WTC11 (cell line): Measurements from ENCODE around the gene PDK1. TPM values are rescaled to one million over a fixed set of nuclear protein-coding genes. Genes with fewer than 3 reads are reported as not detected.

ENCODE experiments used
- ATAC-seq: fragments of 200-7000 bp; cut with Tn5 transposase; 2 replicates; pipeline ENCODE4 v1.10.0; 2021; ENCODE audit warnings: mild to moderate bottlenecking, moderate library complexity
- CTCF ChIA-PET: fragments of 300-600 bp; sonication (Branson Sonifier 250); formaldehyde crosslinking; loops from one replicate; lab custom pipeline; 2021; ENCODE audit warnings: antibody characterized with exemption; lab: Charles Lee
- POLR2A ChIA-PET: fragments of 350-600 bp; sonication (Branson Sonifier 250); formaldehyde crosslinking; loops from one replicate; lab custom pipeline; 2021; ENCODE audit warnings: antibody characterized with exemption; lab: Charles Lee
- DNase-seq: peaks from one replicate; pipeline ENCODE4 v3.0.0; 2021; ENCODE audit warnings: low spot score
- H3K27ac Mint-ChIP-seq: 2 replicates; pipeline ENCODE4 v1.8.0; 2021; ENCODE audit warnings: mixed read lengths
- H3K27me3 Mint-ChIP-seq: 2 replicates; pipeline ENCODE4 v1.8.0; 2021; ENCODE audit warnings: low read depth, mild to moderate bottlenecking, moderate library complexity, mixed read lengths
- H3K36me3 Mint-ChIP-seq: 2 replicates; pipeline ENCODE4 v1.8.0; 2021; ENCODE audit warnings: mixed read lengths
- H3K4me1 Mint-ChIP-seq: 2 replicates; pipeline ENCODE4 v1.8.0; 2022; ENCODE audit warnings: mixed read lengths
- H3K4me3 Mint-ChIP-seq: 2 replicates; pipeline ENCODE4 v1.8.0; 2021; ENCODE audit warnings: mild to moderate bottlenecking, moderate library complexity, mixed read lengths
- H3K9me3 Mint-ChIP-seq: 2 replicates; pipeline ENCODE4 v1.8.0; 2021; ENCODE audit warnings: mixed read lengths
- AFF4 ChIP-seq: sonication (generic); formaldehyde crosslinking; IDR thresholded peaks from 2 replicates; pipeline ENCODE4 v1.8.1; 2023; ENCODE audit warnings: mild to moderate bottlenecking, missing genetic modification reagents, borderline replicate concordance
- CTCF ChIP-seq: fragments of 200-600 bp; IDR thresholded peaks from 2 replicates; pipeline ENCODE4 v1.8.0; 2022; ENCODE audit warnings: antibody characterized with exemption
- E2F1 ChIP-seq: sonication (generic); formaldehyde crosslinking; IDR thresholded peaks from 2 replicates; pipeline ENCODE4 v1.8.0; 2022; ENCODE audit warnings: mild to moderate bottlenecking, missing genetic modification reagents
- ELF4 ChIP-seq: sonication (generic); formaldehyde crosslinking; IDR thresholded peaks from 2 replicates; pipeline ENCODE4 v1.8.1; 2022; ENCODE audit warnings: low read depth, mild to moderate bottlenecking, moderate library complexity, missing genetic modification reagents
- ETV6 ChIP-seq: sonication (generic); formaldehyde crosslinking; IDR thresholded peaks from 2 replicates; pipeline ENCODE4 v1.8.1; 2022; ENCODE audit warnings: mild to moderate bottlenecking, missing genetic modification reagents
- FOXJ3 ChIP-seq: sonication (generic); formaldehyde crosslinking; IDR thresholded peaks from 2 replicates; pipeline ENCODE4 v1.9.0; 2021; ENCODE audit warnings: missing genetic modification reagents, mild to moderate bottlenecking, borderline replicate concordance
- FOXK1 ChIP-seq: sonication (generic); formaldehyde crosslinking; IDR thresholded peaks from 2 replicates; pipeline ENCODE4 v1.8.0; 2022; ENCODE audit warnings: mild to moderate bottlenecking, moderate library complexity, missing genetic modification reagents
- MLX ChIP-seq: sonication (generic); formaldehyde crosslinking; IDR thresholded peaks from 2 replicates; pipeline ENCODE4 v1.8.1; 2023; ENCODE audit warnings: mild to moderate bottlenecking, missing genetic modification reagents, moderate library complexity
- MXD4 ChIP-seq: fragments of 250-450 bp; sonication (Bioruptor Pico); IDR thresholded peaks from 2 replicates; pipeline ENCODE4 v1.8.0; 2021; ENCODE audit warnings: mild to moderate bottlenecking, moderate library complexity, borderline replicate concordance
- NFATC4 ChIP-seq: fragments of 250-450 bp; sonication (Bioruptor Pico); IDR thresholded peaks from 2 replicates; pipeline ENCODE4 v1.9.0; 2021; ENCODE audit warnings: mild to moderate bottlenecking
- PRDM15 ChIP-seq: sonication (generic); formaldehyde crosslinking; IDR thresholded peaks from 2 replicates; pipeline ENCODE4 v1.8.0; 2022; ENCODE audit warnings: missing genetic modification reagents
- RELA ChIP-seq: sonication (generic); formaldehyde crosslinking; IDR thresholded peaks from 2 replicates; pipeline ENCODE4 v1.8.1; 2022; ENCODE audit warnings: missing genetic modification reagents, mild to moderate bottlenecking, borderline replicate concordance
- SMAD4 ChIP-seq: sonication (generic); formaldehyde crosslinking; IDR thresholded peaks from 2 replicates; pipeline ENCODE4 v1.8.0; 2022; ENCODE audit warnings: mild to moderate bottlenecking, missing genetic modification reagents
- TEAD4 ChIP-seq: sonication (generic); formaldehyde crosslinking; IDR thresholded peaks from 2 replicates; pipeline ENCODE4 v1.8.0; 2022; ENCODE audit warnings: mild to moderate bottlenecking, missing genetic modification reagents
- USF2 ChIP-seq: sonication (generic); formaldehyde crosslinking; IDR thresholded peaks from 2 replicates; pipeline ENCODE4 v1.8.1; 2023; ENCODE audit warnings: mild to moderate bottlenecking, missing genetic modification reagents, moderate library complexity
- ZNF138 ChIP-seq: sonication (generic); formaldehyde crosslinking; conservative IDR thresholded peaks from 2 replicates; pipeline ENCODE4 v1.8.1; 2022; ENCODE audit warnings: mild to moderate bottlenecking, moderate library complexity, missing genetic modification reagents
- ZNF232 ChIP-seq: sonication (generic); formaldehyde crosslinking; IDR thresholded peaks from 2 replicates; pipeline ENCODE4 v1.8.0; 2022; ENCODE audit warnings: mild to moderate bottlenecking, missing genetic modification reagents
- ZNF416 ChIP-seq: fragments of 250-450 bp; sonication (Bioruptor Pico); IDR thresholded peaks from 2 replicates; pipeline ENCODE4 v1.9.0; 2021; ENCODE audit warnings: mild to moderate bottlenecking, inconsistent platforms
- ZNF423 ChIP-seq: fragments of 250-450 bp; sonication (Bioruptor Pico); IDR thresholded peaks from 2 replicates; pipeline ENCODE4 v2.1.2; 2022; ENCODE audit warnings: mild to moderate bottlenecking, moderate library complexity
- total RNA-seq: library from RNA; stranded (reverse); gene quantifications from 3 replicates; pipeline ENCODE4 v1.2.3, GENCODE V29; 2021

Gene PDK1
- total RNA-seq, 1 experiment from 2014 or later, result 22.9 TPM

GRCh38 chr2:172554352-172555271, 1.3 kb upstream of the PDK1 start:
- POLR2A ChIA-PET, result interaction anchor here (0.6 kb wide), 1 partner anchor 233 kb away, joined by 7 read pairs; no protein-coding TSS in a partner anchor
- CTCF ChIA-PET, result interaction anchor here (0.8 to 5.0 kb wide), 3 partner anchors 59 to 427 kb away, joined by 3 to 22 read pairs (median 4); no protein-coding TSS in a partner anchor
- DNase-seq, result no peak

More at GRCh38 chr2:172554352-172555271, 1.3 kb upstream of the PDK1 start:
- peaks cover 79% of the 10 kb centered on the region for H3K4me1 Mint-ChIP-seq
- TF ChIP-seq FOXK1 (CRISPR knock-in tag) (no peak), ZNF232 (CRISPR knock-in tag) (no peak), ZNF138 (CRISPR knock-in tag) (no peak), MXD4 (CRISPR knock-in tag) (no peak), PRDM15 (CRISPR knock-in tag) (no peak), USF2 (CRISPR knock-in tag) (no peak), RELA (CRISPR knock-in tag) (no peak), ZNF423 (CRISPR knock-in tag) (no peak), AFF4 (no peak), ETV6 (CRISPR knock-in tag) (no peak), CTCF (no peak), SMAD4 (no peak), MLX (CRISPR knock-in tag) (no peak), FOXJ3 (CRISPR knock-in tag) (no peak), ELF4 (CRISPR knock-in tag) (no peak), ZNF416 (CRISPR knock-in tag) (no peak), TEAD4 (CRISPR knock-in tag) (no peak), E2F1 (no peak), NFATC4 (CRISPR knock-in tag) (no peak)
- peaks cover 4% of the 10 kb centered on the region; the same call in 1 of the 2 replicates for H3K9me3 Mint-ChIP-seq
- peaks cover 19% of the 10 kb centered on the region for H3K36me3 Mint-ChIP-seq
- ATAC-seq, result no peak
- peak overlapping the region; percentile 88 for H3K4me3 Mint-ChIP-seq
- H3K27me3 Mint-ChIP-seq, result no peaks in the 10 kb centered on the region
- H3K27ac Mint-ChIP-seq, result peak overlapping the region; percentile 90
